ENCODE data around the gene DTNA.
"Not testable (repeated sequence)": the region's sequence is repeated elsewhere in the genome, so short reads cannot be mapped to it uniquely, and the experiment has no call there.

Gene DTNA

GRCh38 chr18:34911081-34911480 lies 201.0 kb downstream of the DTNA start:
- DNase-seq = no peak

GRCh38 chr18:34911661-34912384 lies 201.7 kb downstream of the DTNA start:
- DNase-seq = no peak

- DNase-seq = no peak
These were observed 204.0 kb downstream of the DTNA start for GRCh38 chr18:34913837-34914661.

- DNase-seq = no peak
These were observed 204.9 kb downstream of the DTNA start for GRCh38 chr18:34915046-34915445.

- not testable (repeated sequence) for DNase-seq
These were observed 206.4 kb downstream of the DTNA start for GRCh38 chr18:34916539-34916938.

GRCh38 chr18:34918856-34919255 lies 208.8 kb downstream of the DTNA start:
- DNase-seq = no peak

- DNase-seq = no peak
These were observed 211.1 kb downstream of the DTNA start for GRCh38 chr18:34921226-34921625.

- no peak for DNase-seq
These were observed 211.8 kb downstream of the DTNA start for GRCh38 chr18:34921811-34922385.

- DNase-seq = not testable (repeated sequence)
These were observed 212.5 kb downstream of the DTNA start for GRCh38 chr18:34922594-34922993.

- no peak for DNase-seq
These were observed 213.8 kb downstream of the DTNA start for GRCh38 chr18:34923911-34924310.

- no peak for DNase-seq
These were observed 216.6 kb downstream of the DTNA start for GRCh38 chr18:34926683-34927082.

GRCh38 chr18:34928088-34928753 lies 218.1 kb downstream of the DTNA start:
- no peak for DNase-seq

- DNase-seq = no peak
These were observed 218.7 kb downstream of the DTNA start for GRCh38 chr18:34928754-34929335.

GRCh38 chr18:34929336-34929780 lies 219.3 kb downstream of the DTNA start:
- no peak for DNase-seq

- DNase-seq = no peak
These were observed 222.3 kb downstream of the DTNA start for GRCh38 chr18:34932363-34932762.

GRCh38 chr18:34932792-34933466 lies 222.8 kb downstream of the DTNA start:
- no peak for DNase-seq

- DNase-seq = no peak
These were observed 224.0 kb downstream of the DTNA start for GRCh38 chr18:34933909-34934661.

GRCh38 chr18:34936772-34937171 lies 226.7 kb downstream of the DTNA start:
- no peak for DNase-seq

- no peak for DNase-seq
These were observed 228.0 kb downstream of the DTNA start for GRCh38 chr18:34938090-34938489.

All from activated CD4-positive, CD25-positive, alpha-beta regulatory T cell treated with anti-CD3 and anti-CD28 coated beads, Interleukin-2, amount 50 U/mL, for 72 hours (primary cell).